PC-9 (cell line): ENCODE results near the gene NRARP. TPM values are rescaled to one million over a fixed set of nuclear protein-coding genes. Genes with fewer than 3 reads are reported as not detected.

Experiments
- BruUV-seq: library from RNA; stranded (reverse); fragments of 400-500 nt; replicated peaks from 2 replicates; lab custom pipeline; 2021; lab: Mats Ljungman, UMichigan
- CTCF ChIA-PET: fragments of 300-600 bp; sonication (Branson Sonifier 250); formaldehyde crosslinking; loops from one replicate; lab custom pipeline; 2022; ENCODE audit warnings: antibody characterized with exemption; lab: Charles Lee
- POLR2A ChIA-PET: fragments of 300-600 bp; sonication (Branson Sonifier 250); formaldehyde crosslinking; loops from one replicate; lab custom pipeline; 2022; ENCODE audit warnings: antibody characterized with exemption; ENCODE audit not compliant: unreplicated experiment; lab: Charles Lee
- DNase-seq, 2 experiments: peaks; one replicate each; pipeline versions ENCODE4 v3.0.0 to v3.0.0-alpha.2; 2015 to 2022; ENCODE audit warnings: mixed read lengths in 1 of 2
- H2AFZ ChIP-seq: fragments of 200-600 bp; sonication (generic); 2 replicates; pipeline ENCODE4 v1.8.1; 2017; ENCODE audit warnings: antibody characterized with exemption
- H3F3A ChIP-seq: fragments of 200-600 bp; sonication (generic); 2 replicates; pipeline ENCODE4 v1.8.1; 2017; ENCODE audit warnings: antibody characterized with exemption, mild to moderate bottlenecking, low read depth; ENCODE audit not compliant: insufficient read depth
- H3K27ac ChIP-seq: fragments of 200-600 bp; sonication (generic); 2 replicates; pipeline ENCODE4 v1.6.1; 2016; ENCODE audit warnings: mixed run types
- H3K27me3 ChIP-seq: fragments of 200-600 bp; sonication (generic); 2 replicates; pipeline ENCODE4 v1.6.1; 2016; ENCODE audit warnings: low read depth, mixed run types; ENCODE audit not compliant: insufficient read depth
- H3K36me3 ChIP-seq: fragments of 200-600 bp; sonication (generic); 2 replicates; pipeline ENCODE4 v1.6.1; 2016; ENCODE audit warnings: low read depth, mixed run types
- H3K4me1 ChIP-seq: fragments of 200-600 bp; sonication (generic); replicated peaks from 2 replicates; pipeline ENCODE4 v1.6.1; 2016; ENCODE audit warnings: mixed run types; ENCODE audit not compliant: insufficient read depth
- H3K4me2 ChIP-seq: fragments of 200-600 bp; sonication (generic); 2 replicates; pipeline ENCODE4 v1.6.1; 2017; ENCODE audit warnings: mixed run types
- H3K4me3 ChIP-seq: fragments of 200-600 bp; sonication (generic); 2 replicates; pipeline ENCODE4 v1.6.1; 2016; ENCODE audit warnings: mixed run types
- H3K79me2 ChIP-seq: fragments of 200-600 bp; sonication (generic); 2 replicates; pipeline ENCODE4 v1.6.1; 2017; ENCODE audit warnings: low read depth, mixed run types
- H3K9me2 ChIP-seq: fragments of 200-600 bp; sonication (generic); 2 replicates; pipeline ENCODE4 v1.8.1; 2017; ENCODE audit warnings: mild to moderate bottlenecking; ENCODE audit not compliant: insufficient read depth
- H3K9me3 ChIP-seq: fragments of 200-600 bp; sonication (generic); 2 replicates; pipeline ENCODE4 v1.8.1; 2016; ENCODE audit warnings: low read depth; ENCODE audit not compliant: insufficient read depth
- H4K20me1 ChIP-seq: fragments of 200-600 bp; sonication (generic); 2 replicates; pipeline ENCODE4 v1.8.1; 2017; ENCODE audit not compliant: insufficient read depth
- EZH2 ChIP-seq: fragments of 200-600 bp; sonication (generic); IDR thresholded peaks from 2 replicates; pipeline ENCODE4 v1.8.0; 2017; ENCODE audit warnings: antibody characterized with exemption, low read depth
- intact Hi-C: fragments of 100-400 bp; cut with micrococcal nuclease; formaldehyde crosslinking; loops from one replicate; pipeline ENCODE4 v1.10.0; 2022; ENCODE audit not compliant: unreplicated experiment
- total RNA-seq: library from RNA; stranded (reverse); gene quantifications from 2 replicates; pipeline ENCODE4 v1.2.3, GENCODE V29; 2021
- TF ChIP-seq, protein P1 (sequence below): fragments of 200-600 bp; sonication (generic); conservative IDR thresholded peaks from 2 replicates; pipeline ENCODE4 v1.6.1; 2017; ENCODE audit warnings: mixed run types, antibody characterized with exemption, mild to moderate bottlenecking, moderate library complexity

The NRARP gene
- total RNA-seq, 1 experiment from 2014 or later: 20.6 TPM

DNA sequence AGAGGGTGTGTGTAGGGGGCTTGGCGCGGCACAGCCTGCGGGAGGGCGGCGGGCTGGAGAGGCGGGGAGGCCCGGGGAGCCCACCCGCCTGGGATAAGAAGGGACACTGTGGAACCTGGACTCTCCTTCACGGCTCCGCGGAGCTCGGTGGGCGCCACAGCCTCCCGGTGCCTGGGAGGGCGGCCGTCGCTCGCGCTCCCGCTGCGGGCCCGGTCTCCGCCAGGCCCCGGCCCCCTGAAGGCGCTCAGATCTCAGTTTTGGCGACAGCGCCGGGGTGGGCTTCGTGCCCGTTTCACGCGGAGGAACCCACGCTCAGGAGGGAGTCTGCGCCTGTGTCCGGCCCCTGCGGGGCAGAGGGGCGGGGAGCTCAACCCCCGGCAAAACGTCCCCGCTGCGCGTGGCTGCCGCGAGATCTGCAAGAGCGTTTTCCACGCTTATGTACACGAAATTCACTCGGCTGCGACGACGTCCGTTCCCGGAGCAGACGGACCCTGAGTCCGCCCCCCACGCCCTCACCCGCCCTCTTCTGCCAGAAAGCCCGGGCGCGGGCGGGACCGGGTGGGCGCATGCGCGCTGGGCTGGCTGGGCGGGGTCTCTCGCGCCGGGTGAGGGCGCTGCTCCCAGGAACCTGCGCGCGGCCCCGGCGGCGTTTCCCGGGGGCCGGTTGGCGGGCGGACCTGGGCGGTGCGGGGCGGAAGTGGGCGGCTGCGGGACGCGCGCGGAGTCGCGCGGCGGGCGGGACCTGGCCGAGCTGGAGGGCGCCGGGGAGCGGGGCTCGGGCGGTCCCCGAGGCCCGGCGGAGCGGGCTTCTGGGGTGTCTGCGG is 47.2 kb downstream of the NRARP start, which contains the start of gene NELFB:
Gene NELFB (plus strand): TSS at position 704 of the 824 bp plus-strand sequence.
- Histone ChIP-seq H3K4me1 (peaks cover 22% of the 10 kb centered on the region), H3K4me3 (peak within 1 kb of the TSS; percentile 92), H3K4me2 (peak within 1 kb of the TSS; percentile 99), H2AFZ (peak within 1 kb of the TSS; percentile 99), H3K9me2 (no peaks in the 10 kb centered on the region), H3F3A (peaks cover 15% of the 10 kb centered on the region; the same call in 1 of the 2 replicates), H3K79me2 (peaks cover 20% of the 10 kb centered on the region), H3K27ac (0 out of 2 replicates have a peak within 1 kb of the TSS, but pooled peaks have one; percentile 37), H4K20me1 (peaks cover 7% of the 10 kb centered on the region; the same call in 1 of the 2 replicates), H3K9me3 (no peaks in the 10 kb centered on the region), H3K27me3 (no peaks in the 10 kb centered on the region), H3K36me3 (no peaks in the 10 kb centered on the region)
- DNase-seq: peak; percentile 64 to 98
- ChIA-PET CTCF (interaction anchor here (0.7 to 2.0 kb wide), 2 partner anchors 18 to 168 kb away, joined by 4 to 13 read pairs; partner anchors contain the start of gene NOXA1), POLR2A (interaction anchor here (0.6 to 2.4 kb wide), 5 partner anchors 11 to 372 kb away, joined by 3 to 19 read pairs (median 5); partner anchors contain the start of gene TUBB4B)
- BruUV-seq: TSS peak; percentile 55
- TF ChIP-seq, protein P1, sequence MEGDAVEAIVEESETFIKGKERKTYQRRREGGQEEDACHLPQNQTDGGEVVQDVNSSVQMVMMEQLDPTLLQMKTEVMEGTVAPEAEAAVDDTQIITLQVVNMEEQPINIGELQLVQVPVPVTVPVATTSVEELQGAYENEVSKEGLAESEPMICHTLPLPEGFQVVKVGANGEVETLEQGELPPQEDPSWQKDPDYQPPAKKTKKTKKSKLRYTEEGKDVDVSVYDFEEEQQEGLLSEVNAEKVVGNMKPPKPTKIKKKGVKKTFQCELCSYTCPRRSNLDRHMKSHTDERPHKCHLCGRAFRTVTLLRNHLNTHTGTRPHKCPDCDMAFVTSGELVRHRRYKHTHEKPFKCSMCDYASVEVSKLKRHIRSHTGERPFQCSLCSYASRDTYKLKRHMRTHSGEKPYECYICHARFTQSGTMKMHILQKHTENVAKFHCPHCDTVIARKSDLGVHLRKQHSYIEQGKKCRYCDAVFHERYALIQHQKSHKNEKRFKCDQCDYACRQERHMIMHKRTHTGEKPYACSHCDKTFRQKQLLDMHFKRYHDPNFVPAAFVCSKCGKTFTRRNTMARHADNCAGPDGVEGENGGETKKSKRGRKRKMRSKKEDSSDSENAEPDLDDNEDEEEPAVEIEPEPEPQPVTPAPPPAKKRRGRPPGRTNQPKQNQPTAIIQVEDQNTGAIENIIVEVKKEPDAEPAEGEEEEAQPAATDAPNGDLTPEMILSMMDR: no peak
- TF ChIP-seq EZH2: no peak
- intact Hi-C loops: no loop called here

DNA sequence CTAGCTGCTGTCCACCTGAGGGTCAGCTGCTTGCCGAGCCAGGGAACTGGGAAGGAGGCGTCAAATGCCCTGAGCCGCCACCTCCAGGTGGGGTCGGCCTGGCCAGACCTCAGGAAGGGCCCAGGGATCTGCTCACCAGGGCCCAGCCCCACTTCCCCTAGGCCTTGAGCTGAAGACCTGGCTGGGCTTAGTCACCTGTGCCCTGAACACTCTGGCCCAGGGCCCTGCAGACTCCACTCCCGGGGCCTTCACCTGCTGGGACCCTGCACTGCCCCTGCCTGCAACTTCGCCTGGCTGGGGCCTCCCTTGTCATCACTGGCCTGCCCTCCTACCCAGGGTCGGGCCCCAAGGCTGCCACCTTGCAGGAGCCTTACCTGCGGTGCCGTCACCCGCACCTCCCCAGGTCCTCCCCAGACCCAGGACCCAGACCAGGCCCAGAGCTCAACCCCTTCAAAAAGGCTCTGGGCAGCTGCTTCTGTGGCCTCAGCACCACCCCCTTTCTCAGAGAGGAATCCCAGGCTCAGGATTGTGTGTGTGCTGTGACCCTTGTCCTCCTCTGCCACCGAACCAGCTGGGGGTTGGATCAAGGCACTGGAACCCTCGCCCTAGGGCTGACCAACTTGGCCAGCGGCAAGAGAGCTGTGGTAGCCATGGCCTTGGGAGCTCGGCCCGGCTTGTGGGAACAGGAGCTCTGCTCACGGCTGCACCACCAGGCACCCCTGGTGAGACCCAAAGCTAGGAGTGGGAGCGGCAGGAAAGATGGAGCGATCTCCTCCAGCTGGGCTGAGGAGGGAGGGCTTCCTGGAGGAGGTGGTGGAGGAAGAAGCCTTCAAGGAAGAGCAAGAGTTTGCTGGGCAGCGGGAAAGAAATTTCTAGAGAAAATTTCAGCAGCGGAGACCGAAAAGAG is 48.1 kb downstream of the NRARP start:
- peaks cover 22% of the 10 kb centered on the region for H3K4me1 ChIP-seq
- H3F3A ChIP-seq: peaks cover 13% of the 10 kb centered on the region; the same call in 1 of the 2 replicates
- DNase-seq: no peak
- BruUV-seq: no TSS peak
- H3K27me3 ChIP-seq: no peaks in the 10 kb centered on the region
- intact Hi-C loops: no loop called here
- TF ChIP-seq, protein P1: no peak
- TF ChIP-seq EZH2: no peak
- peak overlapping the region; percentile 92 for H3K4me3 ChIP-seq
- H3K9me2 ChIP-seq: no peaks in the 10 kb centered on the region
- H2AFZ ChIP-seq: peak overlapping the region; percentile 99
- ChIA-PET POLR2A (interaction anchor here (0.5 to 2.4 kb wide), 8 partner anchors 10 to 139 kb away, joined by 3 to 19 read pairs (median 6); partner anchors contain the start of gene TUBB4B), CTCF (interaction anchor here (0.5 to 2.0 kb wide), 3 partner anchors 17 to 169 kb away, joined by 4 to 13 read pairs (median 5); partner anchors contain the start of gene NOXA1)
- peaks cover 20% of the 10 kb centered on the region for H3K79me2 ChIP-seq
- peaks cover 7% of the 10 kb centered on the region; the same call in 1 of the 2 replicates for H4K20me1 ChIP-seq
- H3K27ac ChIP-seq: no peak overlapping the region
- no peaks in the 10 kb centered on the region for H3K9me3 ChIP-seq
- no peaks in the 10 kb centered on the region for H3K36me3 ChIP-seq
- peak overlapping the region; percentile 99 for H3K4me2 ChIP-seq
